HepG2 (cell line): ENCODE results near the gene LSMEM2. TPM values are rescaled to one million over a fixed set of nuclear protein-coding genes. Genes with fewer than 3 reads are reported as not detected.
A peak's percentile ranks its signal among the peaks of the same experiment; 100 is the strongest.

Source experiments
- ARNT ChIP-seq: fragments of 450-650 bp; IDR thresholded peaks from 2 replicates; pipeline ENCODE4 v1.6.1; 2017
- GATAD1 ChIP-seq: IDR thresholded peaks from 2 replicates; pipeline ENCODE4 v1.6.1; 2016; ENCODE audit warnings: missing genetic modification reagents, missing compliant biosample characterization
- JDP2 ChIP-seq: sonication (generic); formaldehyde crosslinking; IDR thresholded peaks from 2 replicates; pipeline ENCODE4 v1.8.1; 2022; ENCODE audit warnings: missing genetic modification reagents, borderline replicate concordance
- MXD4 ChIP-seq: IDR thresholded peaks from 2 replicates; pipeline ENCODE4 v1.6.1; 2016; ENCODE audit warnings: mild to moderate bottlenecking, missing biosample characterization, missing genetic modification reagents
- MZF1 ChIP-seq: sonication (generic); formaldehyde crosslinking; IDR thresholded peaks from 2 replicates; pipeline ENCODE4 v1.8.1; 2023; ENCODE audit warnings: mild to moderate bottlenecking, missing genetic modification reagents, borderline replicate concordance
- NCOA2 ChIP-seq: sonication (generic); formaldehyde crosslinking; IDR thresholded peaks from 2 replicates; pipeline ENCODE4 v1.8.0; 2022; ENCODE audit warnings: inconsistent platforms
- NFATC3 ChIP-seq: sonication (generic); formaldehyde crosslinking; IDR thresholded peaks from 2 replicates; pipeline ENCODE4 v1.5.1; 2020; ENCODE audit warnings: mild to moderate bottlenecking, missing genetic modification reagents
- NFE2L1 ChIP-seq: sonication (generic); formaldehyde crosslinking; IDR thresholded peaks from 2 replicates; pipeline ENCODE4 v1.4.0; 2020; ENCODE audit warnings: missing genetic modification reagents, mild to moderate bottlenecking, borderline replicate concordance
- PCBP1 ChIP-seq: fragments of 200-400 bp; formaldehyde crosslinking; IDR thresholded peaks from 2 replicates; pipeline ENCODE4 v1.6.1; 2017; ENCODE audit warnings: mild to moderate bottlenecking, low read depth, low read length, borderline replicate concordance
- POGZ ChIP-seq: sonication (generic); formaldehyde crosslinking; IDR thresholded peaks from 2 replicates; pipeline ENCODE4 v1.4.0; 2020; ENCODE audit warnings: mild to moderate bottlenecking, missing genetic modification reagents
- THYN1 ChIP-seq: sonication (generic); formaldehyde crosslinking; IDR thresholded peaks from 2 replicates; pipeline ENCODE4 v1.8.1; 2023; ENCODE audit warnings: low read depth, mild to moderate bottlenecking, moderate library complexity, missing genetic modification reagents, borderline replicate concordance
- WIZ ChIP-seq: sonication (generic); formaldehyde crosslinking; IDR thresholded peaks from 2 replicates; pipeline ENCODE4 v1.5.1; 2020; ENCODE audit warnings: mild to moderate bottlenecking, missing genetic modification reagents
- ZFX ChIP-seq: sonication (generic); formaldehyde crosslinking; IDR thresholded peaks from 2 replicates; pipeline ENCODE4 v1.4.0; 2020; ENCODE audit warnings: mild to moderate bottlenecking, low read depth, missing genetic modification reagents, moderate library complexity
- ZNF605 ChIP-seq: sonication (generic); formaldehyde crosslinking; IDR thresholded peaks from 2 replicates; pipeline ENCODE4 v1.8.0; 2022; ENCODE audit warnings: mild to moderate bottlenecking, missing genetic modification reagents
- ZNF615 ChIP-seq: sonication (generic); formaldehyde crosslinking; IDR thresholded peaks from 2 replicates; pipeline ENCODE4 v1.5.0; 2020; ENCODE audit warnings: mild to moderate bottlenecking, missing genetic modification reagents, borderline replicate concordance
- ZNF841 ChIP-seq: sonication (generic); formaldehyde crosslinking; IDR thresholded peaks from 2 replicates; pipeline ENCODE4 v1.8.1; 2023; ENCODE audit warnings: missing genetic modification reagents, borderline replicate concordance
- ZSCAN20 ChIP-seq: sonication (generic); formaldehyde crosslinking; IDR thresholded peaks from 2 replicates; pipeline ENCODE4 v1.4.0; 2020; ENCODE audit warnings: missing genetic modification reagents, mild to moderate bottlenecking, borderline replicate concordance
- polyA plus RNA-seq, 8 experiments: library from polyadenylated mRNA; depleted of rRNA in 3 of 8; stranded (reverse) in 7 of 8; unstranded in 1 of 8; fragments of >200 nt; fragmentation: Illumina TruSeq in 4 of 8; extraction: Trizol in 4 of 8; gene quantifications; 2 replicates each; pipeline versions ENCODE4 v1.2.1 to v1.2.3, GENCODE V29; 2011 to 2016; ENCODE audit warnings: low read depth in 4 of 8, missing spikeins in 1 of 8, mixed read lengths in 1 of 8; ENCODE audit not compliant: insufficient read depth in 1 of 8
- total RNA-seq, 5 experiments: library from RNA; depleted of rRNA; stranded (reverse); fragments of >200 nt; fragmentation: Illumina TruSeq; extraction: Trizol; gene quantifications; 2 replicates each; pipeline ENCODE4 v1.2.3, GENCODE V29; 2016; ENCODE audit warnings: low read depth in 1 of 5
- TF ChIP-seq, protein P1 (sequence below): sonication (generic); formaldehyde crosslinking; IDR thresholded peaks from 2 replicates; pipeline ENCODE4 v1.5.0; 2020; ENCODE audit warnings: mild to moderate bottlenecking, missing genetic modification reagents
- TF ChIP-seq, protein P2 (sequence below): sonication (generic); formaldehyde crosslinking; IDR thresholded peaks from one replicate; pipeline ENCODE4 v1.5.1; 2020; ENCODE audit warnings: mild to moderate bottlenecking, missing genetic modification reagents; ENCODE audit errors: not compliant biosample characterization

LSMEM2 gene
- total and polyA plus RNA-seq, 2 of the 13 experiments (the other 11 are each of a cell fraction or from before 2014, with no cell fraction given): 0.07 to 0.41 TPM

DNA sequence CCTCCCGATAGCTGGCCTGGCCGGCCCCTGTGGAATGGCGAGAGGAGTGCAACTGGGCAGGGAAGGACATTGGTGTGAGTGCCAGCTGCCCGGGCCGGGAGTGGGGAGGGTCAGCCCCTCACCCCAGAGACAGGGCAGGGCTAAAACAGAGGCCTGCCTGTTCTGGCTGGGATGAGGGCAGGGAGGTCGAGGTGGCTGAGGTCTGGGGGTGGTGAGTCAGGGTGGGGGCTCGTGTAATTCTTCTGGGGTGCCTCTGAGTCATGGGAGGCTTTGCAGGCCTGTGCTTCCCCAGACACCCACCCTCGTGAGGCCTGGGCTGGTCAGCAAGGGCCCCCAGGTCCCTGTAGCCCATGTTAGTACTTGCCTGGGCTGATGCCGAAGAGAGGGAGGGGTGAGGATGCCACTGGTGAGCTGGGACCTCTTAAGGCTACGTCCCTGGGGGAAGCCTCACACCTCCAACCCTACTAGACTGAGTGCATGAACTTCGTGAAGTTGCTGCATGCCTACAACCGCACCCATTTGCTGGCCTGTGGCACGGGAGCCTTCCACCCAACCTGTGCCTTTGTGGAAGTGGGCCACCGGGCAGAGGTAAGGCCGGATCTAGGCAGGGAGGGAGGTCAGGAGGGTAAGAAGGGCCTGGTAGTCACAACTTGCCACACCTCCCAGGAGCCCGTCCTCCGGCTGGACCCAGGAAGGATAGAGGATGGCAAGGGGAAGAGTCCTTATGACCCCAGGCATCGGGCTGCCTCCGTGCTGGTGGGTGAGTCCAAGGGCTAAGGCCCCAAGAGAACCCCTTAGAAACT lies 8.3 kb upstream of the LSMEM2 start (continued):
- TF ChIP-seq, protein P1, sequence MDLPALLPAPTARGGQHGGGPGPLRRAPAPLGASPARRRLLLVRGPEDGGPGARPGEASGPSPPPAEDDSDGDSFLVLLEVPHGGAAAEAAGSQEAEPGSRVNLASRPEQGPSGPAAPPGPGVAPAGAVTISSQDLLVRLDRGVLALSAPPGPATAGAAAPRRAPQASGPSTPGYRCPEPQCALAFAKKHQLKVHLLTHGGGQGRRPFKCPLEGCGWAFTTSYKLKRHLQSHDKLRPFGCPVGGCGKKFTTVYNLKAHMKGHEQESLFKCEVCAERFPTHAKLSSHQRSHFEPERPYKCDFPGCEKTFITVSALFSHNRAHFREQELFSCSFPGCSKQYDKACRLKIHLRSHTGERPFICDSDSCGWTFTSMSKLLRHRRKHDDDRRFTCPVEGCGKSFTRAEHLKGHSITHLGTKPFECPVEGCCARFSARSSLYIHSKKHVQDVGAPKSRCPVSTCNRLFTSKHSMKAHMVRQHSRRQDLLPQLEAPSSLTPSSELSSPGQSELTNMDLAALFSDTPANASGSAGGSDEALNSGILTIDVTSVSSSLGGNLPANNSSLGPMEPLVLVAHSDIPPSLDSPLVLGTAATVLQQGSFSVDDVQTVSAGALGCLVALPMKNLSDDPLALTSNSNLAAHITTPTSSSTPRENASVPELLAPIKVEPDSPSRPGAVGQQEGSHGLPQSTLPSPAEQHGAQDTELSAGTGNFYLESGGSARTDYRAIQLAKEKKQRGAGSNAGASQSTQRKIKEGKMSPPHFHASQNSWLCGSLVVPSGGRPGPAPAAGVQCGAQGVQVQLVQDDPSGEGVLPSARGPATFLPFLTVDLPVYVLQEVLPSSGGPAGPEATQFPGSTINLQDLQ (CRISPR knock-in tag): no peak
- TF ChIP-seq ZNF605 (CRISPR knock-in tag): peak; percentile 65; the same call in 1 of the 2 replicates
- no peak for TF ChIP-seq NFE2L1
- peak; percentile 39; the same call in 1 of the 2 replicates for TF ChIP-seq ZFX (CRISPR knock-in tag)
- TF ChIP-seq, protein P2, sequence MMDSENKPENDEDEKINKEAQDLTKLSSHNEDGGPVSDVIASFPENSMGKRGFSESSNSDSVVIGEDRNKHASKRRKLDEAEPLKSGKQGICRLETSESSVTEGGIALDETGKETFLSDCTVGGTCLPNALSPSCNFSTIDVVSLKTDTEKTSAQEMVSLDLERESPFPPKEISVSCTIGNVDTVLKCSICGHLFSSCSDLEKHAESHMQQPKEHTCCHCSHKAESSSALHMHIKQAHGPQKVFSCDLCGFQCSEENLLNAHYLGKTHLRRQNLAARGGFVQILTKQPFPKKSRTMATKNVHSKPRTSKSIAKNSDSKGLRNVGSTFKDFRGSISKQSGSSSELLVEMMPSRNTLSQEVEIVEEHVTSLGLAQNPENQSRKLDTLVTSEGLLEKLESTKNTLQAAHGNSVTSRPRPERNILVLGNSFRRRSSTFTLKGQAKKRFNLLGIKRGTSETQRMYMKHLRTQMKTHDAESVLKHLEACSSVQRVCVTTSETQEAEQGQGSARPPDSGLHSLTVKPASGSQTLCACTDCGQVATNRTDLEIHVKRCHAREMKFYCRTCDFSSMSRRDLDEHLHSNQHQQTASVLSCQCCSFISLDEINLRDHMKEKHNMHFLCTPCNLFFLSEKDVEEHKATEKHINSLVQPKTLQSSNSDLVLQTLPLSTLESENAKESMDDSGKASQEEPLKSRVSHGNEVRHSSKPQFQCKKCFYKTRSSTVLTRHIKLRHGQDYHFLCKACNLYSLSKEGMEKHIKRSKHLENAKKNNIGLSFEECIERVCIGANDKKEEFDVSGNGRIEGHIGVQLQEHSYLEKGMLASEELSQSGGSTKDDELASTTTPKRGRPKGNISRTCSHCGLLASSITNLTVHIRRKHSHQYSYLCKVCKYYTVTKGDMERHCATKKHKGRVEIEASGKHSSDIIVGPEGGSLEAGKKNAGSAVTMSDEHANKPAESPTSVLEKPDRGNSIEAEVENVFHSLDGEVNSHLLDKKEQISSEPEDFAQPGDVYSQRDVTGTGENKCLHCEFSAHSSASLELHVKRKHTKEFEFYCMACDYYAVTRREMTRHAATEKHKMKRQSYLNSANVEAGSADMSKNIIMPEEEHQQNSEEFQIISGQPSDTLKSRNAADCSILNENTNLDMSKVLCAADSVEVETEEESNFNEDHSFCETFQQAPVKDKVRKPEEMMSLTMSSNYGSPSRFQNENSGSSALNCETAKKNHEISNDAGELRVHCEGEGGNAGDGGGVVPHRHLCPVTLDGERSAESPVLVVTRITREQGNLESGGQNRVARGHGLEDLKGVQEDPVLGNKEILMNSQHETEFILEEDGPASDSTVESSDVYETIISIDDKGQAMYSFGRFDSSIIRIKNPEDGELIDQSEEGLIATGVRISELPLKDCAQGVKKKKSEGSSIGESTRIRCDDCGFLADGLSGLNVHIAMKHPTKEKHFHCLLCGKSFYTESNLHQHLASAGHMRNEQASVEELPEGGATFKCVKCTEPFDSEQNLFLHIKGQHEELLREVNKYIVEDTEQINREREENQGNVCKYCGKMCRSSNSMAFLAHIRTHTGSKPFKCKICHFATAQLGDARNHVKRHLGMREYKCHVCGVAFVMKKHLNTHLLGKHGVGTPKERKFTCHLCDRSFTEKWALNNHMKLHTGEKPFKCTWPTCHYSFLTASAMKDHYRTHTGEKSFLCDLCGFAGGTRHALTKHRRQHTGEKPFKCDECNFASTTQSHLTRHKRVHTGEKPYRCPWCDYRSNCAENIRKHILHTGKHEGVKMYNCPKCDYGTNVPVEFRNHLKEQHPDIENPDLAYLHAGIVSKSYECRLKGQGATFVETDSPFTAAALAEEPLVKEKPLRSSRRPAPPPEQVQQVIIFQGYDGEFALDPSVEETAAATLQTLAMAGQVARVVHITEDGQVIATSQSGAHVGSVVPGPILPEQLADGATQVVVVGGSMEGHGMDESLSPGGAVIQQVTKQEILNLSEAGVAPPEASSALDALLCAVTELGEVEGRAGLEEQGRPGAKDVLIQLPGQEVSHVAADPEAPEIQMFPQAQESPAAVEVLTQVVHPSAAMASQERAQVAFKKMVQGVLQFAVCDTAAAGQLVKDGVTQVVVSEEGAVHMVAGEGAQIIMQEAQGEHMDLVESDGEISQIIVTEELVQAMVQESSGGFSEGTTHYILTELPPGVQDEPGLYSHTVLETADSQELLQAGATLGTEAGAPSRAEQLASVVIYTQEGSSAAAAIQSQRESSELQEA (CRISPR knock-in tag): peak; percentile 34
- no peak for TF ChIP-seq NFATC3 (CRISPR knock-in tag)
- no peak for TF ChIP-seq ARNT
- TF ChIP-seq MZF1: no peak
- no peak for TF ChIP-seq ZSCAN20 (CRISPR knock-in tag)
- no peak for TF ChIP-seq MXD4 (CRISPR knock-in tag)
- no peak for TF ChIP-seq WIZ (CRISPR knock-in tag)
- TF ChIP-seq NCOA2 (CRISPR knock-in tag): no peak
- no peak for TF ChIP-seq ZNF615 (CRISPR knock-in tag)
- no peak for TF ChIP-seq THYN1 (CRISPR knock-in tag)
- no peak for TF ChIP-seq PCBP1
- TF ChIP-seq POGZ (CRISPR knock-in tag): no peak
- no peak for TF ChIP-seq ZNF841 (CRISPR knock-in tag)
- no peak for TF ChIP-seq GATAD1 (CRISPR knock-in tag)
- no peak for TF ChIP-seq JDP2 (CRISPR knock-in tag)
